ENCODE data around the gene CPNE2.

CPNE2 gene

GRCh38 chr16:57167953-57168352 is 75.6 kb downstream of the CPNE2 start:
- H3K36me3 ChIP-seq (ENCODE audit: insufficient read depth, low read depth, low read length), result peaks cover 91% of the 10 kb centered on the region
- H3K27ac ChIP-seq (ENCODE audit: low read length), result no peak overlapping the region
- no peak overlapping the region for H3K9ac ChIP-seq (ENCODE audit: low read depth, low read length)

GRCh38 chr16:57169327-57169726 is 76.9 kb downstream of the CPNE2 start:
- no peak overlapping the region for H3K4me3 ChIP-seq (ENCODE audit: low read length)
- H3K27ac ChIP-seq (ENCODE audit: low read length), result no peak overlapping the region
- H3K4me1 ChIP-seq (ENCODE audit: insufficient read depth, low read length), result no peaks in the 10 kb centered on the region
- no peaks in the 10 kb centered on the region for H3K9me3 ChIP-seq (ENCODE audit: insufficient read depth, low read depth, low read length)
- H3K27me3 ChIP-seq (ENCODE audit: insufficient read depth, low read length), result no peaks in the 10 kb centered on the region
- H3K36me3 ChIP-seq (ENCODE audit: insufficient read depth, low read depth, low read length), result peaks cover 88% of the 10 kb centered on the region
- H3K9ac ChIP-seq (ENCODE audit: low read depth, low read length), result no peak overlapping the region

More at GRCh38 chr16:57167953-57168352, 75.6 kb downstream of the CPNE2 start:
- no peaks in the 10 kb centered on the region for H3K9me3 ChIP-seq (ENCODE audit: insufficient read depth, low read depth, low read length)
- no peak overlapping the region for H3K4me3 ChIP-seq (ENCODE audit: low read length)
- no peaks in the 10 kb centered on the region for H3K27me3 ChIP-seq (ENCODE audit: insufficient read depth, low read length)
- no peaks in the 10 kb centered on the region for H3K4me1 ChIP-seq (ENCODE audit: insufficient read depth, low read length)

GRCh38 chr16:57172721-57173290 is 80.4 kb downstream of the CPNE2 start:
- H3K36me3 ChIP-seq (ENCODE audit: insufficient read depth, low read depth, low read length), result peaks cover 53% of the 10 kb centered on the region
- no peaks in the 10 kb centered on the region for H3K4me1 ChIP-seq (ENCODE audit: insufficient read depth, low read length)
- no peaks in the 10 kb centered on the region for H3K27me3 ChIP-seq (ENCODE audit: insufficient read depth, low read length)
- H3K9ac ChIP-seq (ENCODE audit: low read depth, low read length), result no peak overlapping the region
- no peaks in the 10 kb centered on the region for H3K9me3 ChIP-seq (ENCODE audit: insufficient read depth, low read depth, low read length)
- H3K4me3 ChIP-seq (ENCODE audit: low read length), result no peak overlapping the region
- H3K27ac ChIP-seq (ENCODE audit: low read length), result no peak overlapping the region

- H3K36me3 ChIP-seq (ENCODE audit: insufficient read depth, low read depth, low read length), result peaks cover 31% of the 10 kb centered on the region
- peaks cover 8% of the 10 kb centered on the region; the same call in 1 of the 2 replicates for H3K4me1 ChIP-seq (ENCODE audit: insufficient read depth, low read length)
- H3K27me3 ChIP-seq (ENCODE audit: insufficient read depth, low read length), result no peaks in the 10 kb centered on the region
- H3K9me3 ChIP-seq (ENCODE audit: insufficient read depth, low read depth, low read length), result no peaks in the 10 kb centered on the region
- H3K27ac ChIP-seq (ENCODE audit: low read length), result no peak overlapping the region
- no peak overlapping the region for H3K9ac ChIP-seq (ENCODE audit: low read depth, low read length)
- no peak overlapping the region for H3K4me3 ChIP-seq (ENCODE audit: low read length)
Observed at GRCh38 chr16:57175896-57176295, 83.5 kb downstream of the CPNE2 start.

- no peak overlapping the region for H3K4me3 ChIP-seq (ENCODE audit: low read length)
- peaks cover 15% of the 10 kb centered on the region; the same call in 1 of the 2 replicates for H3K4me1 ChIP-seq (ENCODE audit: insufficient read depth, low read length)
- H3K36me3 ChIP-seq (ENCODE audit: insufficient read depth, low read depth, low read length), result peaks cover 8% of the 10 kb centered on the region
- H3K27ac ChIP-seq (ENCODE audit: low read length), result no peak overlapping the region
- H3K27me3 ChIP-seq (ENCODE audit: insufficient read depth, low read length), result no peaks in the 10 kb centered on the region
- H3K9me3 ChIP-seq (ENCODE audit: insufficient read depth, low read depth, low read length), result no peaks in the 10 kb centered on the region
- H3K9ac ChIP-seq (ENCODE audit: low read depth, low read length), result no peak overlapping the region
Observed at GRCh38 chr16:57178196-57178595, 85.8 kb downstream of the CPNE2 start.

- Histone ChIP-seq H3K4me3 (ENCODE audit: low read length) (no peak overlapping the region), H3K27me3 (ENCODE audit: insufficient read depth, low read length) (no peaks in the 10 kb centered on the region), H3K4me1 (ENCODE audit: insufficient read depth, low read length) (peaks cover 15% of the 10 kb centered on the region; the same call in 1 of the 2 replicates), H3K36me3 (ENCODE audit: insufficient read depth, low read depth, low read length) (peaks cover 2% of the 10 kb centered on the region; the same call in 1 of the 2 replicates), H3K9ac (ENCODE audit: low read depth, low read length) (no peak overlapping the region), H3K27ac (ENCODE audit: low read length) (no peak overlapping the region), H3K9me3 (ENCODE audit: insufficient read depth, low read depth, low read length) (no peaks in the 10 kb centered on the region)
Observed at GRCh38 chr16:57178793-57179212, 86.4 kb downstream of the CPNE2 start.

- Histone ChIP-seq H3K4me1 (ENCODE audit: insufficient read depth, low read length) (peaks cover 15% of the 10 kb centered on the region; the same call in 1 of the 2 replicates), H3K36me3 (ENCODE audit: insufficient read depth, low read depth, low read length) (no peaks in the 10 kb centered on the region), H3K9ac (ENCODE audit: low read depth, low read length) (no peak overlapping the region), H3K27ac (ENCODE audit: low read length) (no peak overlapping the region), H3K4me3 (ENCODE audit: low read length) (no peak overlapping the region), H3K9me3 (ENCODE audit: insufficient read depth, low read depth, low read length) (no peaks in the 10 kb centered on the region), H3K27me3 (ENCODE audit: insufficient read depth, low read length) (no peaks in the 10 kb centered on the region)
Observed at GRCh38 chr16:57179215-57179828, 86.9 kb downstream of the CPNE2 start.

GRCh38 chr16:57184113-57184512 is 91.7 kb downstream of the CPNE2 start:
- no peaks in the 10 kb centered on the region for H3K27me3 ChIP-seq (ENCODE audit: insufficient read depth, low read length)
- H3K36me3 ChIP-seq (ENCODE audit: insufficient read depth, low read depth, low read length), result no peaks in the 10 kb centered on the region
- no peak overlapping the region for H3K27ac ChIP-seq (ENCODE audit: low read length)
- H3K4me3 ChIP-seq (ENCODE audit: low read length), result peak overlapping the region; percentile 99
- H3K4me1 ChIP-seq (ENCODE audit: insufficient read depth, low read length), result peaks cover 21% of the 10 kb centered on the region; the same call in 1 of the 2 replicates
- no peak overlapping the region for H3K9ac ChIP-seq (ENCODE audit: low read depth, low read length)
- no peaks in the 10 kb centered on the region for H3K9me3 ChIP-seq (ENCODE audit: insufficient read depth, low read depth, low read length)

GRCh38 chr16:57184887-57185445 is 92.6 kb downstream of the CPNE2 start:
- Histone ChIP-seq H3K9me3 (ENCODE audit: insufficient read depth, low read depth, low read length) (no peaks in the 10 kb centered on the region), H3K27me3 (ENCODE audit: insufficient read depth, low read length) (no peaks in the 10 kb centered on the region), H3K36me3 (ENCODE audit: insufficient read depth, low read depth, low read length) (no peaks in the 10 kb centered on the region), H3K9ac (ENCODE audit: low read depth, low read length) (peak overlapping the region; percentile 96), H3K27ac (ENCODE audit: low read length) (peak overlapping the region; percentile 72), H3K4me3 (ENCODE audit: low read length) (peak overlapping the region; percentile 99), H3K4me1 (ENCODE audit: insufficient read depth, low read length) (peaks cover 16% of the 10 kb centered on the region; the same call in 1 of the 2 replicates)

- Histone ChIP-seq H3K4me1 (ENCODE audit: insufficient read depth, low read length) (peaks cover 16% of the 10 kb centered on the region; the same call in 1 of the 2 replicates), H3K27ac (ENCODE audit: low read length) (peak overlapping the region; percentile 72), H3K36me3 (ENCODE audit: insufficient read depth, low read depth, low read length) (no peaks in the 10 kb centered on the region), H3K27me3 (ENCODE audit: insufficient read depth, low read length) (no peaks in the 10 kb centered on the region), H3K9me3 (ENCODE audit: insufficient read depth, low read depth, low read length) (no peaks in the 10 kb centered on the region), H3K4me3 (ENCODE audit: low read length) (peak overlapping the region; percentile 99), H3K9ac (ENCODE audit: low read depth, low read length) (peak overlapping the region; percentile 96)
Observed at GRCh38 chr16:57185446-57185944, 93.1 kb downstream of the CPNE2 start.

GRCh38 chr16:57185945-57186871 is 93.8 kb downstream of the CPNE2 start, which contains the start of the genes PSME3IP1 and RSPRY1:
TSS of gene PSME3IP1 (minus strand) at chr16:57186039. CDS start at chr16:57173854, 12,185 bp downstream.
TSS of gene RSPRY1 (plus strand) at chr16:57186329. CDS start at chr16:57204659, 18,330 bp downstream.
- peak within 1 kb of the TSS; percentile 96 for H3K9ac ChIP-seq (ENCODE audit: low read depth, low read length)
- peak within 1 kb of the TSS; percentile 99 for H3K4me3 ChIP-seq (ENCODE audit: low read length)
- H3K36me3 ChIP-seq (ENCODE audit: insufficient read depth, low read depth, low read length), result no peaks in the 10 kb centered on the region
- no peaks in the 10 kb centered on the region for H3K27me3 ChIP-seq (ENCODE audit: insufficient read depth, low read length)
- no peaks in the 10 kb centered on the region for H3K9me3 ChIP-seq (ENCODE audit: insufficient read depth, low read depth, low read length)
- H3K27ac ChIP-seq (ENCODE audit: low read length), result peak within 1 kb of the TSS; percentile 72
- H3K4me1 ChIP-seq (ENCODE audit: insufficient read depth, low read length), result peaks cover 14% of the 10 kb centered on the region; the same call in 1 of the 2 replicates
